OCI-M2 (cell line): ENCODE results near the gene CHN2.
"Not testable (repeated sequence)": the region's sequence is repeated elsewhere in the genome, so short reads cannot be mapped to it uniquely, and the experiment has no call there.

Experiments used
- DNase-seq: peaks from one replicate; lab custom pipeline; 2025; ENCODE audit not compliant: unreplicated experiment; lab: John Stamatoyannopoulos, UW

Gene CHN2

GRCh38 chr7:29528526-29528925, 334.0 kb downstream of the CHN2 start:
- DNase-seq: not testable (repeated sequence)
